KMS-11 (cell line): Measurements from ENCODE around the gene SEMA3C.

ENCODE experiments used
- H2AFZ ChIP-seq: fragments of 200-600 bp; sonication (generic); 2 replicates; pipeline ENCODE4 v1.6.1; 2016; ENCODE audit warnings: antibody characterized with exemption, mixed run types, low read depth
- H3K27ac ChIP-seq: fragments of 200-600 bp; sonication (generic); 2 replicates; pipeline ENCODE4 v1.6.1; 2016; ENCODE audit warnings: mild to moderate bottlenecking, mixed run types
- H3K27me3 ChIP-seq: fragments of 200-600 bp; sonication (generic); 2 replicates; pipeline ENCODE4 v1.6.1; 2017; ENCODE audit warnings: mild to moderate bottlenecking, low read depth, mixed run types, moderate library complexity; ENCODE audit not compliant: insufficient read depth
- H3K36me3 ChIP-seq: fragments of 200-600 bp; sonication (generic); 2 replicates; pipeline ENCODE4 v1.6.1; 2017; ENCODE audit warnings: mild to moderate bottlenecking, mixed run types; ENCODE audit not compliant: insufficient read depth
- H3K4me1 ChIP-seq: fragments of 200-600 bp; sonication (generic); 2 replicates; pipeline ENCODE4 v1.6.1; 2016; ENCODE audit warnings: mild to moderate bottlenecking, low read depth, mixed run types; ENCODE audit not compliant: poor library complexity, severe bottlenecking
- H3K4me2 ChIP-seq: fragments of 200-600 bp; sonication (generic); 2 replicates; pipeline ENCODE4 v1.7.0; 2016; ENCODE audit warnings: mild to moderate bottlenecking, mixed run types
- H3K4me3 ChIP-seq: fragments of 200-600 bp; sonication (generic); IDR thresholded peaks from 2 replicates; pipeline ENCODE4 v1.6.1; 2017; ENCODE audit warnings: low read depth, low read length, mixed read lengths; ENCODE audit not compliant: insufficient read depth
- H3K79me2 ChIP-seq: fragments of 200-600 bp; sonication (generic); 2 replicates; pipeline ENCODE4 v1.6.1; 2016; ENCODE audit warnings: low read depth, mixed run types; ENCODE audit not compliant: insufficient read depth
- H3K9ac ChIP-seq: fragments of 200-600 bp; sonication (generic); 2 replicates; pipeline ENCODE4 v1.6.1; 2016; ENCODE audit warnings: mild to moderate bottlenecking, mixed run types
- H4K20me1 ChIP-seq: fragments of 200-600 bp; sonication (generic); 2 replicates; pipeline ENCODE4 v1.6.1; 2016; ENCODE audit warnings: mild to moderate bottlenecking, mixed run types; ENCODE audit not compliant: insufficient read depth
- CTCF ChIP-seq: fragments of 200-600 bp; sonication (generic); conservative IDR thresholded peaks from 2 replicates; pipeline ENCODE4 v1.6.1; 2017; ENCODE audit warnings: low read depth, mild to moderate bottlenecking, antibody characterized with exemption, low read length, moderate library complexity, mixed read lengths

The SEMA3C gene

GRCh38 chr7:80775482-80775881, 143.4 kb downstream of the SEMA3C start:
- Histone ChIP-seq H3K36me3 (no peaks in the 10 kb centered on the region), H3K9ac (no peak overlapping the region), H3K79me2 (no peaks in the 10 kb centered on the region), H2AFZ (no peak overlapping the region), H4K20me1 (no peaks in the 10 kb centered on the region), H3K4me2 (no peak overlapping the region), H3K27me3 (no peaks in the 10 kb centered on the region), H3K4me3 (no peak overlapping the region), H3K4me1 (peaks cover 5% of the 10 kb centered on the region), H3K27ac (no peak overlapping the region)
- TF ChIP-seq CTCF, result no peak

GRCh38 chr7:80774843-80775242, 144.0 kb downstream of the SEMA3C start:
- Histone ChIP-seq H3K79me2 (no peaks in the 10 kb centered on the region), H2AFZ (no peak overlapping the region), H3K27me3 (no peaks in the 10 kb centered on the region), H3K4me1 (peaks cover 5% of the 10 kb centered on the region), H3K9ac (no peak overlapping the region), H3K27ac (no peak overlapping the region), H4K20me1 (no peaks in the 10 kb centered on the region), H3K36me3 (no peaks in the 10 kb centered on the region), H3K4me2 (no peak overlapping the region), H3K4me3 (no peak overlapping the region)
- no peak for TF ChIP-seq CTCF

GRCh38 chr7:80773787-80774508, 144.9 kb downstream of the SEMA3C start:
- Histone ChIP-seq H3K4me3 (no peak overlapping the region), H3K79me2 (no peaks in the 10 kb centered on the region)

DNA sequence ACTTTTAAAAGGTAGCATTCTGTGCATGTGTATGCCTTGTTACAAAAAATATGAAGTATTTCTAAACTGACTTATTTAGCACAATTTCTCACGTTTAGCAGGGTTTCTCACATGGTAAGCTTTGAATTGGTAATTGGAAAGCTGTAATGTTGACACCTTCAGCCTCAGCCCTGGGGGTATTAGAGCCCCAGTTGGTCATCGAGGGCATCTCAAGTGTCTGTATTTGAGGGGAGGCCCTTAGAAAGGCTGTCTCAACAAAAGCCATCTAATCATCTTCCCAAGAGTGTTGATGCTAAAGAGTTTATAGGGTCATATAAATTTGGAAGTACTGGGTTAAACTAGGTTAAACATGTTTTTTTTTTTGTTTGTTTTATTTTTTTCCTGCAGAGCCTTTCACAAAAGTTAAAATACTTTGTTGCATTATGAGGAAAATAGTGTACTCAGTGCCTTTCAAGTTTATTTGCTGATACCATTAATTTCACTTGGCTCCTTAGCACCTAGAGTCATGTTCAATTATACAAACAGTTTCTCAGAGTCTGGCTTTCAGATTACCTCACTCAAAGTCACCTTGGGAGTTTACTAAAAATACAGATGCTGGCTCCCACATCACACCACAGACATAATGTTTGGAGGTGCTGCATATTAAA, 146.4 kb downstream of the SEMA3C start:
- no peak overlapping the region for H3K27ac ChIP-seq
- no peak overlapping the region for H3K4me3 ChIP-seq
- no peaks in the 10 kb centered on the region for H3K79me2 ChIP-seq
- no peak for TF ChIP-seq CTCF
- H3K4me1 ChIP-seq, result peaks cover 5% of the 10 kb centered on the region
- no peaks in the 10 kb centered on the region for H3K27me3 ChIP-seq
- H3K36me3 ChIP-seq, result no peaks in the 10 kb centered on the region
- H3K4me2 ChIP-seq, result no peak overlapping the region
- H4K20me1 ChIP-seq, result no peaks in the 10 kb centered on the region
- no peak overlapping the region for H3K9ac ChIP-seq
- no peak overlapping the region for H2AFZ ChIP-seq

More at GRCh38 chr7:80773787-80774508, 144.9 kb downstream of the SEMA3C start:
- Histone ChIP-seq H4K20me1 (no peaks in the 10 kb centered on the region), H2AFZ (no peak overlapping the region), H3K4me1 (peaks cover 5% of the 10 kb centered on the region), H3K4me2 (no peak overlapping the region), H3K27me3 (no peaks in the 10 kb centered on the region), H3K36me3 (no peaks in the 10 kb centered on the region), H3K9ac (no peak overlapping the region), H3K27ac (no peak overlapping the region)
- no peak for TF ChIP-seq CTCF
